OCI-LY1 (cell line): ENCODE data around the gene LIME1.

Experiments
- H2AFZ ChIP-seq: fragments of 200-600 bp; sonication (generic), shearing (Covaris generic); 2 replicates; pipeline ENCODE4 v1.6.0; 2014; ENCODE audit warnings: antibody characterized with exemption, mild to moderate bottlenecking, low read length
- H3F3A ChIP-seq: fragments of 200-600 bp; sonication (generic), shearing (Covaris generic); 2 replicates; pipeline ENCODE4 v1.6.0; 2014; ENCODE audit warnings: mild to moderate bottlenecking, antibody characterized with exemption, low read length, moderate library complexity; ENCODE audit not compliant: insufficient read depth
- H3K27ac ChIP-seq: fragments of 200-600 bp; sonication (generic); 2 replicates; pipeline ENCODE4 v1.5.1; 2014; ENCODE audit warnings: low read length, mixed run types, mild to moderate bottlenecking, low read depth; ENCODE audit not compliant: poor library complexity, severe bottlenecking
- H3K27me3 ChIP-seq: fragments of 200-600 bp; sonication (generic); 2 replicates; pipeline ENCODE4 v1.6.0; 2014; ENCODE audit warnings: antibody characterized with exemption, mild to moderate bottlenecking, low read length, moderate library complexity; ENCODE audit not compliant: insufficient read depth
- H3K36me3 ChIP-seq: fragments of 200-600 bp; sonication (generic); 2 replicates; pipeline ENCODE4 v1.6.1; 2014; ENCODE audit warnings: mild to moderate bottlenecking, antibody characterized with exemption, low read length, moderate library complexity, mixed read lengths; ENCODE audit not compliant: insufficient read depth
- H3K4me1 ChIP-seq: fragments of 200-600 bp; sonication (generic); 2 replicates; pipeline ENCODE4 v1.5.1; 2014; ENCODE audit warnings: mild to moderate bottlenecking, low read length, moderate library complexity; ENCODE audit not compliant: insufficient read depth, severe bottlenecking
- H3K4me2 ChIP-seq: fragments of 200-600 bp; sonication (generic), shearing (Covaris generic); 2 replicates; pipeline ENCODE4 v1.6.1; 2014; ENCODE audit warnings: low read length
- H3K4me3 ChIP-seq: fragments of 200-600 bp; sonication (generic); 2 replicates; pipeline ENCODE4 v1.5.1; 2014; ENCODE audit warnings: low read length, low read depth, mild to moderate bottlenecking, mixed read lengths; ENCODE audit not compliant: poor library complexity, severe bottlenecking
- H3K79me2 ChIP-seq: fragments of 200-600 bp; shearing (Covaris generic); 2 replicates; pipeline ENCODE4 v1.6.1; 2016; ENCODE audit warnings: mixed run types, low read length, mixed read lengths; ENCODE audit not compliant: insufficient read depth
- H3K9ac ChIP-seq: fragments of 200-600 bp; sonication (generic), shearing (Covaris generic); 2 replicates; pipeline ENCODE4 v1.6.1; 2014; ENCODE audit warnings: mild to moderate bottlenecking, low read length, mixed read lengths
- H3K9me2 ChIP-seq: fragments of 200-600 bp; sonication (generic), shearing (Covaris generic); 2 replicates; pipeline ENCODE4 v1.6.1; 2014; ENCODE audit warnings: low read depth, mild to moderate bottlenecking, low read length, mixed read lengths
- H3K9me3 ChIP-seq: fragments of 200-600 bp; shearing (Covaris generic); 2 replicates; pipeline ENCODE4 v1.6.1; 2014; ENCODE audit warnings: low read length, mixed read lengths
- H4K20me1 ChIP-seq: fragments of 200-600 bp; sonication (generic), shearing (Covaris generic); 2 replicates; pipeline ENCODE4 v1.6.0; 2016; ENCODE audit warnings: mild to moderate bottlenecking, low read length; ENCODE audit not compliant: insufficient read depth
- CTCF ChIP-seq: fragments of 200-600 bp; sonication (generic), shearing (Covaris generic); IDR thresholded peaks from 2 replicates; pipeline ENCODE4 v1.5.1; 2017; ENCODE audit warnings: mild to moderate bottlenecking, antibody characterized with exemption, low read length, moderate library complexity, mixed read lengths
- EZH2 ChIP-seq: fragments of 200-600 bp; sonication (generic), shearing (Covaris generic); IDR thresholded peaks from 2 replicates; pipeline ENCODE4 v1.8.0; 2017; ENCODE audit warnings: borderline replicate concordance, mixed run types, mild to moderate bottlenecking, antibody characterized with exemption, low read length, moderate library complexity, mixed read lengths

The LIME1 gene

GRCh38 chr20:63742381-63743024 is 6.0 kb downstream of the LIME1 start:
- no peaks in the 10 kb centered on the region for H3K9me3 ChIP-seq
- peaks cover 10% of the 10 kb centered on the region; the same call in 1 of the 2 replicates for H3K36me3 ChIP-seq
- H3F3A ChIP-seq = no peaks in the 10 kb centered on the region; the same call in 1 of the 2 replicates
- H3K27ac ChIP-seq = no peak overlapping the region
- no peak overlapping the region for H2AFZ ChIP-seq
- no peaks in the 10 kb centered on the region for H3K9me2 ChIP-seq
- no peak overlapping the region for H3K4me2 ChIP-seq
- peaks cover 22% of the 10 kb centered on the region for H3K4me1 ChIP-seq
- no peaks in the 10 kb centered on the region; the same call in 1 of the 2 replicates for H3K27me3 ChIP-seq
- H3K4me3 ChIP-seq = no peak overlapping the region
- TF ChIP-seq CTCF (no peak), EZH2 (no peak)
- no peak overlapping the region for H3K9ac ChIP-seq
- H3K79me2 ChIP-seq = no peaks in the 10 kb centered on the region
- H4K20me1 ChIP-seq = no peaks in the 10 kb centered on the region

GRCh38 chr20:63743210-63743970 is 6.9 kb downstream of the LIME1 start:
- Histone ChIP-seq H3K27me3 (no peaks in the 10 kb centered on the region; the same call in 1 of the 2 replicates), H3K4me1 (peaks cover 17% of the 10 kb centered on the region), H2AFZ (no peak overlapping the region), H3K36me3 (peaks cover 10% of the 10 kb centered on the region; the same call in 1 of the 2 replicates), H3K4me2 (no peak overlapping the region), H3K9me2 (no peaks in the 10 kb centered on the region), H3F3A (no peaks in the 10 kb centered on the region; the same call in 1 of the 2 replicates), H3K9ac (no peak overlapping the region), H4K20me1 (no peaks in the 10 kb centered on the region), H3K4me3 (no peak overlapping the region), H3K9me3 (no peaks in the 10 kb centered on the region), H3K79me2 (no peaks in the 10 kb centered on the region), H3K27ac (no peak overlapping the region)
- no peak for TF ChIP-seq CTCF
- no peak for TF ChIP-seq EZH2

- H3K4me1 ChIP-seq = peaks cover 12% of the 10 kb centered on the region
- H3K4me2 ChIP-seq = no peak overlapping the region
- H3K9ac ChIP-seq = no peak overlapping the region
- no peaks in the 10 kb centered on the region for H3K27me3 ChIP-seq
- H3K9me3 ChIP-seq = no peaks in the 10 kb centered on the region
- H3K27ac ChIP-seq = no peak overlapping the region
- H3K36me3 ChIP-seq = peaks cover 10% of the 10 kb centered on the region; the same call in 1 of the 2 replicates
- no peaks in the 10 kb centered on the region for H4K20me1 ChIP-seq
- no peaks in the 10 kb centered on the region for H3K79me2 ChIP-seq
- H2AFZ ChIP-seq = no peak overlapping the region
- TF ChIP-seq CTCF = no peak
- TF ChIP-seq EZH2 = no peak
- no peaks in the 10 kb centered on the region for H3K9me2 ChIP-seq
- H3F3A ChIP-seq = no peaks in the 10 kb centered on the region; the same call in 1 of the 2 replicates
- no peak overlapping the region for H3K4me3 ChIP-seq
These were observed 7.7 kb downstream of the LIME1 start for GRCh38 chr20:63744158-63744557.
